WTC11 (cell line): ENCODE data around the gene EEF1AKMT1. TPM values are rescaled to one million over a fixed set of nuclear protein-coding genes. Genes with fewer than 3 reads are reported as not detected.

Source experiments
- ATF3 ChIP-seq: sonication (generic); formaldehyde crosslinking; conservative IDR thresholded peaks from 2 replicates; pipeline ENCODE4 v1.8.1; 2022; ENCODE audit warnings: mild to moderate bottlenecking, missing genetic modification reagents
- ATF6 ChIP-seq: sonication (generic); formaldehyde crosslinking; IDR thresholded peaks from 2 replicates; pipeline ENCODE4 v1.8.1; 2023; ENCODE audit warnings: mild to moderate bottlenecking, missing genetic modification reagents
- E2F4 ChIP-seq: sonication (generic); formaldehyde crosslinking; IDR thresholded peaks from 2 replicates; pipeline ENCODE4 v1.8.1; 2022; ENCODE audit warnings: low read depth, mild to moderate bottlenecking, moderate library complexity, missing genetic modification reagents, borderline replicate concordance
- HMGA2 ChIP-seq: fragments of 250-450 bp; sonication (Bioruptor Pico); IDR thresholded peaks from 2 replicates; pipeline ENCODE4 v1.4.0; 2021; ENCODE audit warnings: mild to moderate bottlenecking, moderate library complexity
- MAX ChIP-seq: sonication (generic); formaldehyde crosslinking; IDR thresholded peaks from 2 replicates; pipeline ENCODE4 v1.8.0; 2022; ENCODE audit warnings: mild to moderate bottlenecking, missing genetic modification reagents
- NFATC4 ChIP-seq: fragments of 250-450 bp; sonication (Bioruptor Pico); IDR thresholded peaks from 2 replicates; pipeline ENCODE4 v1.9.0; 2021; ENCODE audit warnings: mild to moderate bottlenecking
- TCF7 ChIP-seq: sonication (generic); formaldehyde crosslinking; IDR thresholded peaks from 2 replicates; pipeline ENCODE4 v1.8.0; 2022; ENCODE audit warnings: mild to moderate bottlenecking, low read depth, missing genetic modification reagents, moderate library complexity
- TP53 ChIP-seq: sonication (generic); formaldehyde crosslinking; IDR thresholded peaks from 2 replicates; pipeline ENCODE4 v1.8.1; 2023; ENCODE audit warnings: mild to moderate bottlenecking, missing genetic modification reagents
- ZNF671 ChIP-seq: fragments of 250-450 bp; sonication (Bioruptor Pico); IDR thresholded peaks from 2 replicates; pipeline ENCODE4 v1.8.0; 2021; ENCODE audit warnings: mild to moderate bottlenecking
- total RNA-seq: library from RNA; stranded (reverse); gene quantifications from 3 replicates; pipeline ENCODE4 v1.2.3, GENCODE V29; 2021

The EEF1AKMT1 gene
- total RNA-seq, 1 experiment from 2014 or later, result 2.6 TPM

DNA sequence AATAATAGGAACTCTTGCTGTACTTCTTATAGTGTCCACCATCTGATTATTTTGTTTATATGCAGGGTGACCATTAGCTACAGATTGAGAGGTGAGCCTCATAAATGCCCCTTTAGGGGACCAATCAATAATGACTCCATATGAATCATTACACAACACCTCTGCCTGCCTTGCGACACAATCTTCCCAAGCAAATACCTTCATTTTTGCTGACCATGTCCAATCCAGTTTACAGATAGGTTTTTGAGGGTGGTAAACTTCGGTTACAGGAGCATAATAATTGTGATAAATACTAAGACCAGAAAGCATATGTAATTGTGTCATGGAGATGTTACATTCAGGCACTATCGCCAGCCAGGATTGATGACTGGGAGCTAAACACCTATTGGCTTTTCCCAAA is 93.9 kb downstream of the EEF1AKMT1 start (continued):
- no peak for TF ChIP-seq TP53 (CRISPR knock-in tag)
- TF ChIP-seq ATF6 (CRISPR knock-in tag), result no peak
- no peak for TF ChIP-seq HMGA2 (CRISPR knock-in tag)
- no peak for TF ChIP-seq ATF3 (CRISPR knock-in tag)
- no peak for TF ChIP-seq E2F4 (CRISPR knock-in tag)
- TF ChIP-seq TCF7, result no peak
- no peak for TF ChIP-seq MAX (CRISPR knock-in tag)
- TF ChIP-seq NFATC4 (CRISPR knock-in tag), result no peak
- no peak for TF ChIP-seq ZNF671

Other genes with a start within 250 kb of the EEF1AKMT1 start
- gene CRYL1, start 248.1 kb downstream of the EEF1AKMT1 start, total RNA-seq, result 2.9 to 4.1 TPM (median 3.2 TPM) in 3 replicates
- gene IFT88, start 206.8 kb downstream of the EEF1AKMT1 start, total RNA-seq, result 6.1 to 7.1 TPM (median 6.5 TPM) in 3 replicates
- 0.59 to 0.64 TPM (median 0.60 TPM) in 3 replicates for gene IL17D, start 70.3 kb downstream of the EEF1AKMT1 start, total RNA-seq
- 32.2 to 34.9 TPM (median 33.8 TPM) in 3 replicates for gene XPO4, start 128.8 kb upstream of the EEF1AKMT1 start, total RNA-seq